Gastroesophageal sphincter (tissue), 4 donors: ENCODE measurements around the gene ROPN1. TPM values are rescaled to one million over a fixed set of nuclear protein-coding genes. Genes with fewer than 3 reads are reported as not detected.
"Not testable (repeated sequence)": the region's sequence is repeated elsewhere in the genome, so short reads cannot be mapped to it uniquely, and the experiment has no call there.

ENCODE experiments used
- ATAC-seq: fragments of 150-250 bp; one replicate; pipeline ENCODE4 v1.9.1; 2016; ENCODE audit warnings: mild to moderate bottlenecking, moderate library complexity
- H3K27ac ChIP-seq, 4 donors: fragments of 200-600 bp; sonication (generic) in 3 of 4; 1 replicate in 3 of 4; 2 replicates in 1 of 4; pipeline ENCODE4 v1.5.1; 2016 to 2019
- H3K27me3 ChIP-seq: fragments of 200-600 bp; sonication (generic); one replicate; pipeline ENCODE4 v1.5.1; 2019
- H3K36me3 ChIP-seq, 2 donors: fragments of 200-600 bp; sonication (generic); one replicate each; pipeline ENCODE4 v1.5.1; 2019; ENCODE audit warnings: control low read depth in 1 of 2
- H3K4me1 ChIP-seq, 3 donors: fragments of 200-600 bp; sonication (generic); 1 replicate in 2 of 3; 2 replicates in 1 of 3; pipeline ENCODE4 v1.5.1; 2016 to 2019; ENCODE audit warnings: control low read depth in 2 of 3
- H3K4me3 ChIP-seq, 2 donors: fragments of 200-600 bp; sonication (generic); one replicate each; pipeline ENCODE4 v1.5.1; 2019; ENCODE audit warnings: mild to moderate bottlenecking in 1 of 2, moderate library complexity in 1 of 2
- H3K9me3 ChIP-seq, 3 donors: fragments of 200-600 bp; sonication (generic); one replicate each; pipeline ENCODE4 v1.5.1; 2017 to 2019; ENCODE audit warnings: control low read depth in 2 of 3
- EP300 ChIP-seq: sonication (generic); formaldehyde crosslinking; IDR thresholded peaks from one replicate; pipeline ENCODE4 v1.6.1; 2017; ENCODE audit warnings: antibody characterized with exemption, mild to moderate bottlenecking
- POLR2A ChIP-seq, 2 donors: fragments of 450-650 bp; IDR thresholded peaks; one replicate each; pipeline ENCODE4 v1.6.1; 2017; ENCODE audit warnings: antibody characterized with exemption in 2 of 2, mild to moderate bottlenecking in 2 of 2, moderate library complexity in 1 of 2
- POLR2AphosphoS5 ChIP-seq: sonication (generic); formaldehyde crosslinking; IDR thresholded peaks from one replicate; pipeline ENCODE4 v1.6.1; 2017; ENCODE audit warnings: antibody characterized with exemption
- WGBS, 2 donors: methylation state at CpG; one replicate each; pipeline ENCODE4 v1.1.5; 2018; ENCODE audit warnings: low coverage in 1 of 2; 5-methylcytosine and 5-hydroxymethylcytosine counted together
- total RNA-seq, 4 donors: library from RNA; depleted of rRNA; stranded (reverse); fragments of >200 nt; gene quantifications; one replicate each; pipeline ENCODE4 v1.1.0, GENCODE V29; 2016
- TF ChIP-seq, protein P1 (sequence below), 4 experiments: fragments of 200-600 bp in 2 of 4; fragments of 450-650 bp in 2 of 4; sonication (generic) in 1 of 4; IDR thresholded peaks; one replicate each; pipeline ENCODE4 v1.5.1; 2017 to 2019; ENCODE audit warnings: antibody characterized with exemption in 4 of 4, mild to moderate bottlenecking in 2 of 4, moderate library complexity in 2 of 4

The ROPN1 gene
- under 1 TPM in 1 of 4 donors, not detected in 3; 0.93 TPM for total RNA-seq

DNA sequence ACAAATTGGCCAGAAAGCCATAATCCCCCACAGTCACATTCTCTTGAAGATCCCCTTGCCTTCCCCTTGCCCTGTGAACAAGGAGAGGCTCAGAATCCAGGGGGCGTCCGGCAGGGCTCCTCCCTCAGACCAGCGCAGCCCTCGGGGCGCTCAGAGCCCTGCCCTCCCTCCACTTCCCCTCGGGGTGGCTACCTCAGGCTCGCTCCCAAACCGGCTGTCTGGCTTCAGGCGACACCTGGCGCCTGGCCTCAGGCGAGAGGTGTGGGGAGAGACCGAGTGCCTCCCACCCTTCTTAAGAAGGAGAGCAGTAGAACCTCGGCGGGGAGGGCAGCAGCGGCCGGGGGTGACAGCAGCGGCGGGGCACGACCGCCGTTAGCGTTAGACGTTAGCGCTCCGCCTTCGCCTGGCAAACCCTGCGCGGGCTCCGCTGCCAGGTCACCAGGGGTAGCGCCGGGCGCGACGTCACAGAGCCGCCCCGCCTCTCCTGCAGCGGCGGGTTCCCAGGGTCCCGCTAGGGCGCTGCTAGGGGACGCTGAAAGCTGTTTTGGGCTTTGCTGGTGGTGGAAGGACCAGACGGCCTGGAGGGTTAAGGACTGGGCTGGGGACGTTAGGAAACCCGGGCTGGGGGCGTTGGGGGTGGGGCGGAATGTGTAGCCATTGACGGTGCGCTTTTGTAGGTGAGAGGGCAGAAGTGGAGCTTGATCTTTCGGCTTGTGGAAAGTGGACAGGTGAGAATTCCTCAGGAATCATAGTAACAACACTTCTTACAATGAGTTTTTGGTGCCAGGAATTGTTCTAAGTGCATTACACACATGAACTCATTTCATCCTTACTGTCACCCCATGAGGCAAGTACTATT is at the start of gene ROPN1:
Gene ROPN1 (minus strand): TSS at position 395 of the 859 bp plus-strand sequence. CDS start 11,643 bp downstream, outside the sequence.
- H3K36me3 ChIP-seq, H3K9me3 ChIP-seq, H3K27ac ChIP-seq, H3K27me3 ChIP-seq, H3K4me1 ChIP-seq: not testable (repeated sequence)
- 30% methylated on average over 2 of the region's 49 CpGs; no CpG with 5 or more reads in 1 of the 2 donors for WGBS, 2 donors
- peak; percentile 85 for ATAC-seq
- H3K4me3 ChIP-seq, result peak within 1 kb of the TSS in 1 of 2 donors; percentile 27

DNA sequence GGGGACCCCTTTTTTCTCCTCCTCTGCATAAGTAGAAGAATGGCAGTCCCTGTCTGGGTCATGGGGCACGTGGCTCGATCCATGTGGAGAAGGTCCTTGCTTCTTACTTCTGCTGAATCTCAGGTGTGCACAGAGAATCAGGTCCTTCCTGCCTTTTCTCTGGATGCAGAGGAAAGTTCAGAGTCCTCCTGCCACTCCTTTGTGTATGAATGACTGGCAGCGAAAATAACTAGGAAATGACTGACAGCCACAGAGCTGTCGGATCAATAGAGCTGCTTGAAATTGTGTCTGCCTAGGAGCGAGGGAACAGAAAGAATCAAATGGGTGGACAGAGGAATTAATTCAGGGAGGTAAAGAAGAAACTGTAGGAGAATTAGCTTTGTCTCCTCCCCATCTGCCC is 49.6 kb upstream of the ROPN1 start:
- no peak for TF ChIP-seq POLR2AphosphoS5
- TF ChIP-seq, protein P1, sequence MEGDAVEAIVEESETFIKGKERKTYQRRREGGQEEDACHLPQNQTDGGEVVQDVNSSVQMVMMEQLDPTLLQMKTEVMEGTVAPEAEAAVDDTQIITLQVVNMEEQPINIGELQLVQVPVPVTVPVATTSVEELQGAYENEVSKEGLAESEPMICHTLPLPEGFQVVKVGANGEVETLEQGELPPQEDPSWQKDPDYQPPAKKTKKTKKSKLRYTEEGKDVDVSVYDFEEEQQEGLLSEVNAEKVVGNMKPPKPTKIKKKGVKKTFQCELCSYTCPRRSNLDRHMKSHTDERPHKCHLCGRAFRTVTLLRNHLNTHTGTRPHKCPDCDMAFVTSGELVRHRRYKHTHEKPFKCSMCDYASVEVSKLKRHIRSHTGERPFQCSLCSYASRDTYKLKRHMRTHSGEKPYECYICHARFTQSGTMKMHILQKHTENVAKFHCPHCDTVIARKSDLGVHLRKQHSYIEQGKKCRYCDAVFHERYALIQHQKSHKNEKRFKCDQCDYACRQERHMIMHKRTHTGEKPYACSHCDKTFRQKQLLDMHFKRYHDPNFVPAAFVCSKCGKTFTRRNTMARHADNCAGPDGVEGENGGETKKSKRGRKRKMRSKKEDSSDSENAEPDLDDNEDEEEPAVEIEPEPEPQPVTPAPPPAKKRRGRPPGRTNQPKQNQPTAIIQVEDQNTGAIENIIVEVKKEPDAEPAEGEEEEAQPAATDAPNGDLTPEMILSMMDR (IDR thresholded peaks at IDR 0.05), result no peak
- TF ChIP-seq POLR2A (IDR thresholded peaks at IDR 0.05), result no peak
- TF ChIP-seq EP300, result no peak
- Histone ChIP-seq H3K36me3 (no peaks in the 10 kb centered on the region), H3K9me3 (no peaks in the 10 kb centered on the region), H3K27ac (no peak overlapping the region), H3K27me3 (no peaks in the 10 kb centered on the region), H3K4me1 (no peaks in the 10 kb centered on the region), H3K4me3 (no peak overlapping the region)
- 83% methylated on average over 3 of the region's 5 CpGs; no CpG with 5 or more reads in 1 of the 2 donors for WGBS, 2 donors
- no peak for ATAC-seq

DNA sequence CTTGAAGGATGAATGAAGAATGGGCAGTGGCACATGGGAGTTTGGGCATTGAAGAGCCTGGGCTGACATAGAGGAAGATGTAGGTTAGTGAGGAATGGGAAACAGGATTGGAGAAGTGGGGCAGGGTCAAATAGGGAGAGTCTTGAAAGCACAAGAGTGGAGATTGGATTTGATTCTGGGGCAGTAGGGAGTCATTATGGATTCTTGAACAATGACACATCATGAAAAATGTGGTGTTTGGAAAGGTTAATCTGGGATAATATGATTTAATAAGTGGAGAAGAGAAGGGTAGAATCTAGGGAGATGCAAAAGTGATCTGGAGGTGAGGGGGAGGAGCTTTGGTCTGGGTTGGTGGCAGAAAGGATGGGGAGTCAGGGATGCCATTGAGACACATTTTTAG is 45.4 kb upstream of the ROPN1 start:
- Histone ChIP-seq H3K36me3 (no peaks in the 10 kb centered on the region), H3K9me3 (no peaks in the 10 kb centered on the region), H3K27ac (no peak overlapping the region), H3K4me1 (peaks cover 0 to 28% (median 0%) of the 10 kb centered on the region in 3 donors), H3K4me3 (no peak overlapping the region), H3K27me3 (peaks cover 16% of the 10 kb centered on the region)
- no peak for ATAC-seq
- no peak for TF ChIP-seq EP300
- TF ChIP-seq POLR2A (IDR thresholded peaks at IDR 0.05), result no peak
- TF ChIP-seq POLR2AphosphoS5, result no peak
- TF ChIP-seq, protein P1 (IDR thresholded peaks at IDR 0.05), result no peak

DNA sequence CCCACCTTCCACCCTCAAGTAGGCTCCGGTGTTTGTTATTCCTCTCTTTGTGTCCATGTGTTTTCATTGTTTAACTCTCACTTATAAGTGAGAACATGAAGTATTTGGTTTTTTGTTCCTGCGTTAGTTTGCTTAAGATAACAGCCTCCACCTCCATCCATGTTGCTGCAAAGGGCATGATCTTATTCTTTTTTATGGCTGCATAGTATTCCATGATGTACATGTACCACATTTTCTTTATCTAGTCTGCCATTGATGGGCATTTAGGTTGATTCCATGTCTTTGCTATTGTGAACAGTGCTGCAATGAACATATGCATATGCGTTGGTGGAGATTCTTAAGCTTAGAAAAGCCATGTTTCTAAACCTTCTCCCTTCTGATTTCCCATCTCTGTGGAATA is 44.3 kb upstream of the ROPN1 start:
- not testable (repeated sequence) for H3K27ac ChIP-seq, H3K4me3 ChIP-seq, H3K9me3 ChIP-seq, H3K36me3 ChIP-seq, ATAC-seq
- WGBS, 2 donors, result 96 to 100% methylated on average over 3 of the region's 3 CpGs
- peaks cover 0 to 33% (median 0%) of the 10 kb centered on the region in 3 donors for H3K4me1 ChIP-seq
- H3K27me3 ChIP-seq, result peaks cover 16% of the 10 kb centered on the region

DNA sequence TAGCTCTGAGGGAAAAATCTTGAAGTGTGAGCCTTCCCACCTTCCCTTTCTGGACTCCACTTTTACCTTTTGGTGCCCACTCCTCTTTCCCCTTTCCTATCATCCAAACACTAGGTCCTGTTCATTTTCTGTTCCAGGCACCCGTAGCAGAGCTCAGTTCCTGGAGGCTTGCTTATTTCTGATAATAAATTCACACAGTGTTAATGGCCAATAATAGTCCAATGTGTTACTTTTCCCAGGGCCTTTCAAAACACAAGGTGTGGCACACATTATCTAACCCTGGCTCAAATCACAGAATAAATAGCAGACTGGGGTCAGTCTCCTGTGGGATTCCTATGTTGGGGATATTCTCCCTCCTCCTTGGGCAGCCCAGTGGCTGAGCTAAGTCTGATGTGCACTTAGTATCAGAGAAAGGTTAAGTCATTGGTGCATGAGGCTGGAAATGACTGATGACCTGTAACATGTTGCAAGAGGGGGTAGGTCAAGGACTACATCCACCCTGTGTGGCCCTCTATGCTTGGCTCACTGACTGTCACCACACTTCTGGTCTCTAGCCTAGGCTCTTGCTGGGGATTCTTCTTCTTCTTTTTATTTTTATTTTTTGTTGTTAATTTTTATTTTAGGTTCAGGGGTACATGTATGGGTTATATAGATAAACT is 43.7 kb upstream of the ROPN1 start:
- Histone ChIP-seq H3K4me3 (no peak overlapping the region), H3K4me1 (peaks cover 0 to 33% (median 0%) of the 10 kb centered on the region in 3 donors), H3K27me3 (peaks cover 16% of the 10 kb centered on the region), H3K9me3 (no peaks in the 10 kb centered on the region), H3K27ac (no peak overlapping the region), H3K36me3 (no peaks in the 10 kb centered on the region)
- WGBS, 2 donors, result 50 to 75% methylated on average over 1 of the region's 1 CpG
- TF ChIP-seq POLR2AphosphoS5 (no peak), POLR2A (IDR thresholded peaks at IDR 0.05) (no peak), EP300 (no peak)
- TF ChIP-seq, protein P1 (IDR thresholded peaks at IDR 0.05), result no peak
- no peak for ATAC-seq

DNA sequence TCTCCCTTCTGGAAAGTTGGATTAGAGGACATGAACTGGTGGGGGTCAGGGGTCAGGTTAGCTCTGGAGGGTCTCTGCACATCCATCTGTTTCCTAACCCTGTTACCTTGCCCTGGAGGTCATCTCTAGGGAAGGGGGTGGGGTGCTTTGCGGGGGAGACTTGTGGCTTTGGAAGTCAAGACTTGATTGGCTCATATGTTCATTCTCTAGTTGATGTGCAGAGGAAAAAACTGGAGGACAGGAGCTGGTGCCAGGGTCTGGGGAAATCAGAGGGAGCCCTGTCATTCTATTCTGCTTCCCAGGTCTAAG is 42.9 kb upstream of the ROPN1 start:
- Histone ChIP-seq H3K4me1 (peaks cover 0 to 33% (median 0%) of the 10 kb centered on the region in 3 donors), H3K36me3 (no peaks in the 10 kb centered on the region), H3K27me3 (peaks cover 16% of the 10 kb centered on the region), H3K4me3 (peak overlapping the region; percentile 55 to 92), H3K9me3 (no peaks in the 10 kb centered on the region), H3K27ac (no peak overlapping the region)
- no peak for TF ChIP-seq POLR2A (IDR thresholded peaks at IDR 0.05)
- TF ChIP-seq, protein P1 (IDR thresholded peaks at IDR 0.05), result no peak
- no peak for TF ChIP-seq POLR2AphosphoS5
- no peak for TF ChIP-seq EP300
- no CpG with 5 or more reads among the region's 1 CpG for WGBS, 2 donors
- no peak for ATAC-seq
